ENCODE measurements around the gene TMEM242. TPM values are rescaled to one million over a fixed set of nuclear protein-coding genes. Genes with fewer than 3 reads are reported as not detected.

The TMEM242 gene
- polyA plus RNA-seq, 1 of the 3 experiments (the other 2 are of a cell fraction): 7.4 TPM

DNA sequence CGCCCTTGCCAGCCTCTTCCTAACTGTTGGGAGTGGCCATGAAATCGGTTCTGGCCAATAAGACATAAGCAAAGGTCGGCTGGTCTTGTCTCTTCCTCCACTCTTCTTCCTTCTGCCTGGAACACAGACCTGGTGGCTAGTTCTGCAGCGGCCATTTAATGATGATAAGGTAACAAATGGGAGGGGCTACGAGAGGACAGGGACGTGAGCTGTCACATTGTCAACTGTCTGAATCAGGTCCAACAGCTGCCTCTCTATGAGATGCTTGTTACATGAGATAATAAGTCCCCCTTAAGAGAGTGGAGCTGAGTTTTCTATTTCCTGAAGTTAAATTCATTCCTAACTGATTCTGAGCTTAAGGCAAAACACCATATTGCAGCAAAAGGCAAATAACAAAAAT is 12.5 kb upstream of the TMEM242 start:
- Histone ChIP-seq H3K79me2 (ENCODE audit: insufficient read depth) (no peaks in the 10 kb centered on the region), H2AFZ (ENCODE audit: low read depth) (no peak overlapping the region; the same call in 1 of the 2 replicates), H3K27ac (ENCODE audit: low read depth in 2 of 2, low read length in 1 of 2) (no peak overlapping the region), H3K36me3 (replicated peaks in 1 of 2; ENCODE audit: control insufficient read depth in 1 of 2, insufficient read depth in 2 of 2, low read length in 1 of 2) (no peaks in the 10 kb centered on the region), H3K27me3 (ENCODE audit: insufficient read depth) (no peaks in the 10 kb centered on the region), H4K20me1 (ENCODE audit: insufficient read depth) (no peaks in the 10 kb centered on the region), H3K4me3 (ENCODE audit: low read depth in 2 of 2, low read length in 1 of 2) (no peak overlapping the region), H3K9me2 (no peaks in the 10 kb centered on the region), H3K4me2 (no peak overlapping the region), H3F3A (replicated peaks; ENCODE audit: insufficient read depth) (no peaks in the 10 kb centered on the region), H3K9me3 (no peaks in the 10 kb centered on the region), H3K9ac (no peak overlapping the region), H3K4me1 (ENCODE audit: control insufficient read depth in 1 of 2, insufficient read depth in 2 of 2, low read depth in 1 of 2, low read length in 1 of 2) (peaks cover 0 to 2% of the 10 kb centered on the region in 2 experiments; a peak in 1 of 4 replicates)
- no peak for TF ChIP-seq GABPA (IDR thresholded peaks at IDR 0.05; ENCODE audit: low read depth)
- TF ChIP-seq TEAD4 (IDR thresholded peaks at IDR 0.05; ENCODE audit: borderline replicate concordance, insufficient read depth): no peak
- TF ChIP-seq TCF12 (IDR thresholded peaks at IDR 0.05): no peak
- no peak for TF ChIP-seq RFX5 (IDR thresholded peaks at IDR 0.05; ENCODE audit: low read length)
- no peak for TF ChIP-seq FOSL2 (IDR thresholded peaks at IDR 0.05; ENCODE audit: borderline replicate concordance, low read depth)
- TF ChIP-seq, protein P1, sequence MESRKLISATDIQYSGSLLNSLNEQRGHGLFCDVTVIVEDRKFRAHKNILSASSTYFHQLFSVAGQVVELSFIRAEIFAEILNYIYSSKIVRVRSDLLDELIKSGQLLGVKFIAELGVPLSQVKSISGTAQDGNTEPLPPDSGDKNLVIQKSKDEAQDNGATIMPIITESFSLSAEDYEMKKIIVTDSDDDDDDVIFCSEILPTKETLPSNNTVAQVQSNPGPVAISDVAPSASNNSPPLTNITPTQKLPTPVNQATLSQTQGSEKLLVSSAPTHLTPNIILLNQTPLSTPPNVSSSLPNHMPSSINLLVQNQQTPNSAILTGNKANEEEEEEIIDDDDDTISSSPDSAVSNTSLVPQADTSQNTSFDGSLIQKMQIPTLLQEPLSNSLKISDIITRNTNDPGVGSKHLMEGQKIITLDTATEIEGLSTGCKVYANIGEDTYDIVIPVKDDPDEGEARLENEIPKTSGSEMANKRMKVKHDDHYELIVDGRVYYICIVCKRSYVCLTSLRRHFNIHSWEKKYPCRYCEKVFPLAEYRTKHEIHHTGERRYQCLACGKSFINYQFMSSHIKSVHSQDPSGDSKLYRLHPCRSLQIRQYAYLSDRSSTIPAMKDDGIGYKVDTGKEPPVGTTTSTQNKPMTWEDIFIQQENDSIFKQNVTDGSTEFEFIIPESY (IDR thresholded peaks at IDR 0.05; ENCODE audit: borderline replicate concordance, low read depth): no peak
- no peak for TF ChIP-seq CHD2 (IDR thresholded peaks at IDR 0.05; ENCODE audit: low read length, partially characterized antibody)
- 66% methylated on average over 6 of the region's 6 CpGs for WGBS (ENCODE audit: low lambda C conversion rate)
- no peak for DNase-seq
- ChIA-PET POLR2A (no interaction called here), CTCF (interaction anchor here (0.6 to 2.3 kb wide), 7 partner anchors 9 to 329 kb away, joined by 3 to 11 read pairs (median 3); partner anchors contain the start of gene TMEM242)

DNA sequence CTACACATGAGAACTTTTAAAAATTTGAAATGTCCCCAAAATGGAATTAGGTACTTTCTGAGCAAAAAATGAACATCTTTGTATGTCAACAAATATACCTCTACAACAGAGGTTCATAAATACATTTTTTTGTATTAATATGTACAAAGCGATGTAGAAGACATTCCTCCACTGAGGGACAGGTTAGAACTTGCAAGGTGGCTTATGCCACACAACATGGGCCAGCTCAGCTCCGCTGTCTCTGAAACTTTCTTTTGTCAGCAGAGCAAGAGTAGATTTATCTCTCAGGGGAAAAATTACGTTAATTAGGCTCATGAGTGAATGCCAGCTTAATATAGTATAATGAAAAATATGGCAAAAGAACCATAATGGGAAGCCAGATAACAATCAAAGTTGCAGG is 10.6 kb upstream of the TMEM242 start:
- WGBS (ENCODE audit: low lambda C conversion rate): 81% methylated on average over 3 of the region's 3 CpGs
- POLR2A ChIA-PET: no interaction called here
- Histone ChIP-seq H3K79me2 (ENCODE audit: insufficient read depth) (no peaks in the 10 kb centered on the region), H3K9me3 (no peaks in the 10 kb centered on the region), H3K4me2 (no peak overlapping the region), H2AFZ (ENCODE audit: low read depth) (no peak overlapping the region), H3K9ac (no peak overlapping the region), H3F3A (replicated peaks; ENCODE audit: insufficient read depth) (no peaks in the 10 kb centered on the region), H4K20me1 (ENCODE audit: insufficient read depth) (no peaks in the 10 kb centered on the region), H3K4me1 (ENCODE audit: control insufficient read depth in 1 of 2, insufficient read depth in 2 of 2, low read depth in 1 of 2, low read length in 1 of 2) (peaks cover 2 to 7% of the 10 kb centered on the region in 2 experiments; a peak in 2 of 4 replicates), H3K4me3 (ENCODE audit: low read depth in 2 of 2, low read length in 1 of 2) (no peak overlapping the region), H3K9me2 (no peaks in the 10 kb centered on the region), H3K27me3 (ENCODE audit: insufficient read depth) (no peaks in the 10 kb centered on the region), H3K36me3 (replicated peaks in 1 of 2; ENCODE audit: control insufficient read depth in 1 of 2, insufficient read depth in 2 of 2, low read length in 1 of 2) (no peaks in the 10 kb centered on the region), H3K27ac (ENCODE audit: low read depth in 2 of 2, low read length in 1 of 2) (no peak overlapping the region)
- CTCF ChIA-PET: interaction anchor here (3.9 kb wide), 1 partner anchor 11 kb away, joined by 20 read pairs; the partner anchor contains the start of gene TMEM242
- no peak for DNase-seq
- TF ChIP-seq, protein P2, sequence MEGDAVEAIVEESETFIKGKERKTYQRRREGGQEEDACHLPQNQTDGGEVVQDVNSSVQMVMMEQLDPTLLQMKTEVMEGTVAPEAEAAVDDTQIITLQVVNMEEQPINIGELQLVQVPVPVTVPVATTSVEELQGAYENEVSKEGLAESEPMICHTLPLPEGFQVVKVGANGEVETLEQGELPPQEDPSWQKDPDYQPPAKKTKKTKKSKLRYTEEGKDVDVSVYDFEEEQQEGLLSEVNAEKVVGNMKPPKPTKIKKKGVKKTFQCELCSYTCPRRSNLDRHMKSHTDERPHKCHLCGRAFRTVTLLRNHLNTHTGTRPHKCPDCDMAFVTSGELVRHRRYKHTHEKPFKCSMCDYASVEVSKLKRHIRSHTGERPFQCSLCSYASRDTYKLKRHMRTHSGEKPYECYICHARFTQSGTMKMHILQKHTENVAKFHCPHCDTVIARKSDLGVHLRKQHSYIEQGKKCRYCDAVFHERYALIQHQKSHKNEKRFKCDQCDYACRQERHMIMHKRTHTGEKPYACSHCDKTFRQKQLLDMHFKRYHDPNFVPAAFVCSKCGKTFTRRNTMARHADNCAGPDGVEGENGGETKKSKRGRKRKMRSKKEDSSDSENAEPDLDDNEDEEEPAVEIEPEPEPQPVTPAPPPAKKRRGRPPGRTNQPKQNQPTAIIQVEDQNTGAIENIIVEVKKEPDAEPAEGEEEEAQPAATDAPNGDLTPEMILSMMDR (IDR thresholded peaks at IDR 0.05): no peak
- no peak for TF ChIP-seq YY1 (IDR thresholded peaks at IDR 0.05; ENCODE audit: low read depth)
- no peak for TF ChIP-seq GABPA (IDR thresholded peaks at IDR 0.05; ENCODE audit: low read depth)
- TF ChIP-seq, protein P3, sequence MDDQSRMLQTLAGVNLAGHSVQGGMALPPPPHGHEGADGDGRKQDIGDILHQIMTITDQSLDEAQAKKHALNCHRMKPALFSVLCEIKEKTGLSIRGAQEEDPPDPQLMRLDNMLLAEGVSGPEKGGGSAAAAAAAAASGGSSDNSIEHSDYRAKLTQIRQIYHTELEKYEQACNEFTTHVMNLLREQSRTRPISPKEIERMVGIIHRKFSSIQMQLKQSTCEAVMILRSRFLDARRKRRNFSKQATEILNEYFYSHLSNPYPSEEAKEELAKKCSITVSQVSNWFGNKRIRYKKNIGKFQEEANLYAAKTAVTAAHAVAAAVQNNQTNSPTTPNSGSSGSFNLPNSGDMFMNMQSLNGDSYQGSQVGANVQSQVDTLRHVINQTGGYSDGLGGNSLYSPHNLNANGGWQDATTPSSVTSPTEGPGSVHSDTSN (IDR thresholded peaks at IDR 0.05): no peak
- TF ChIP-seq, protein P4, sequence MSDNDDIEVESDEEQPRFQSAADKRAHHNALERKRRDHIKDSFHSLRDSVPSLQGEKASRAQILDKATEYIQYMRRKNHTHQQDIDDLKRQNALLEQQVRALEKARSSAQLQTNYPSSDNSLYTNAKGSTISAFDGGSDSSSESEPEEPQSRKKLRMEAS (IDR thresholded peaks at IDR 0.05; ENCODE audit: low read depth): no peak
- no peak for TF ChIP-seq JUND (IDR thresholded peaks at IDR 0.05)
- TF ChIP-seq, protein P5, sequence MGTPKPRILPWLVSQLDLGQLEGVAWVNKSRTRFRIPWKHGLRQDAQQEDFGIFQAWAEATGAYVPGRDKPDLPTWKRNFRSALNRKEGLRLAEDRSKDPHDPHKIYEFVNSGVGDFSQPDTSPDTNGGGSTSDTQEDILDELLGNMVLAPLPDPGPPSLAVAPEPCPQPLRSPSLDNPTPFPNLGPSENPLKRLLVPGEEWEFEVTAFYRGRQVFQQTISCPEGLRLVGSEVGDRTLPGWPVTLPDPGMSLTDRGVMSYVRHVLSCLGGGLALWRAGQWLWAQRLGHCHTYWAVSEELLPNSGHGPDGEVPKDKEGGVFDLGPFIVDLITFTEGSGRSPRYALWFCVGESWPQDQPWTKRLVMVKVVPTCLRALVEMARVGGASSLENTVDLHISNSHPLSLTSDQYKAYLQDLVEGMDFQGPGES (IDR thresholded peaks at IDR 0.05; ENCODE audit: low read depth, low read length): no peak
- no peak for TF ChIP-seq RFX5 (IDR thresholded peaks at IDR 0.05; ENCODE audit: low read length)
- TF ChIP-seq TAF1 (IDR thresholded peaks at IDR 0.05; ENCODE audit: borderline replicate concordance, low read depth, low read length): no peak
- no peak for TF ChIP-seq SMC3 (IDR thresholded peaks at IDR 0.05; ENCODE audit: low read depth, low read length)
- TF ChIP-seq, protein P6, sequence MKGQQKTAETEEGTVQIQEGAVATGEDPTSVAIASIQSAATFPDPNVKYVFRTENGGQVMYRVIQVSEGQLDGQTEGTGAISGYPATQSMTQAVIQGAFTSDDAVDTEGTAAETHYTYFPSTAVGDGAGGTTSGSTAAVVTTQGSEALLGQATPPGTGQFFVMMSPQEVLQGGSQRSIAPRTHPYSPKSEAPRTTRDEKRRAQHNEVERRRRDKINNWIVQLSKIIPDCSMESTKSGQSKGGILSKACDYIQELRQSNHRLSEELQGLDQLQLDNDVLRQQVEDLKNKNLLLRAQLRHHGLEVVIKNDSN (IDR thresholded peaks at IDR 0.05; ENCODE audit: borderline replicate concordance, low read depth): no peak
- TF ChIP-seq MXI1 (IDR thresholded peaks at IDR 0.05; ENCODE audit: low read depth, low read length): no peak
- TF ChIP-seq TEAD4 (IDR thresholded peaks at IDR 0.05; ENCODE audit: borderline replicate concordance, insufficient read depth): no peak
- TF ChIP-seq, protein P1 (IDR thresholded peaks at IDR 0.05; ENCODE audit: borderline replicate concordance, low read depth): no peak
- TF ChIP-seq SIN3A (IDR thresholded peaks at IDR 0.05; ENCODE audit: borderline replicate concordance, low read depth, low read length): no peak
